ENCODE measurements around the gene GSTK1.
"Not testable (repeated sequence)": the region's sequence is repeated elsewhere in the genome, so short reads cannot be mapped to it uniquely, and the experiment has no call there.

GSTK1 gene

DNA sequence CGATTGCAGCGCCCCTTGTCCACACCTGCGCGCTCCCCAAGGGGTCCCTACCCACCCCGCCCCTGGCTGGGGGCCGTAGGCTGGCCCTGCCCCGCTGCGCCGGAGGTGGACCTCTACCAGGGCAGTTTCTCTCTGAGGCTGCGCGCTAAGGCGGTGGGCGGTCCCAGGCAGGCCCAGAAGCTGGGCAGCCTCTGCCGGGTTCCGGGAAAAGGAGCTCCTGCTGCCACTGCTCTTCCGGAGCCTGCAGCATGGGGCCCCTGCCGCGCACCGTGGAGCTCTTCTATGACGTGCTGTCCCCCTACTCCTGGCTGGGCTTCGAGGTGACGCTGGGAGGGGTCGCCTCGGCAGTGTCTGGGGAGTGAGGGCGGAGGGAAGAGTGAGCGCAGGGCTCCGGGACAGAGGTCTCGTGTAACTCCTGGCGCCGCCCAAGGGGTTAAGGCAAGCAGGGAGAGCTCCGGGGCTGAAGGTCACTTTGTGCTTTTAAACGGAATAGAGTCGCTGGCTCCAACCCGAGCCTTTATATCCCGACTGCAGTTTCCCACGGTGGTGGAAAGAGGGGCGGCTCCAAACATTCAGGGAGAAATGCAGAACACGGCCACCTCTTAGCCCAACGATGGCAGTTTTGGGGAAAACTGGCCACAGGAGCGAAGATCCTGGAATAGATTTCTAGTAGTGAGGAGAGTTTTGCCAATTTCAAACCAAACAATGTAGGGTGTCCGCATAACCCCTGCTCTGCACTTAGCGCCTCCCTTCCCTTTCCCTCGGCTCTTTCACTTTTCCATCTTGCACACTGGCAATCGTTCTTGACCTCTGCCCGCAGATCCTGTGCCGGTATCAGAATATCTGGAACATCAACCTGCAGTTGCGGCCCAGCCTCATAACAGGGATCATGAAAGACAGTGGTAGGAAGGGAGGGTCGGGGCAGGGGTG, at the start of gene GSTK1:
GSTK1 (plus strand) TSS at position 176 of the 930 bp plus-strand sequence; CDS start at position 249, 73 bp downstream.
- DNase-seq: peak; percentile 81

- not testable (repeated sequence) for DNase-seq
These were observed 49.8 kb upstream of the GSTK1 start for GRCh38 chr7:143213478-143213877.

- DNase-seq: peak; percentile 36
These were observed 48.2 kb upstream of the GSTK1 start for GRCh38 chr7:143214789-143215679.

GRCh38 chr7:143216151-143216550, 47.1 kb upstream of the GSTK1 start:
- no peak for DNase-seq

GRCh38 chr7:143216686-143217085, 46.6 kb upstream of the GSTK1 start:
- DNase-seq: no peak

DNA sequence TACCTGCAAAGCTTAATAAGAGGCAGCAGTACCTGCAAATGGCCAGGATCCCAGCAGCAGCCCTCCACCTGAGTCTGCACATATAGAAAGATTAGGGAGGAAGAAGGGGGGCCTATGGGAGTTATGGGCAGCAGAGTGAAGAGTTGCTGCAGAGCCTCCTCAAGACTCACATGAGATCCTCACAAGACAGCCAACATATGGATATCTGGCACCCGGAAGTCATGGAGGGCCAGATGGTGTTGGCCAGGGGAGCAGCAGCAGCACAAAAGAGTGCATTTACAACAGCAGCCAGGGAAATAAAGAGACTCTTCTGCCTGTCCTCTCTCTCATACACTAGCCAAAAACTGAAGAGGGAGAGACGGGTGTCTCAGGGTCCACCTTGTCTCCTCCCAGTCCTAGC, 45.4 kb upstream of the GSTK1 start:
- no peak for DNase-seq

GRCh38 chr7:143221286-143221685, 42.0 kb upstream of the GSTK1 start:
- no peak for DNase-seq

GRCh38 chr7:143221737-143222136, 41.5 kb upstream of the GSTK1 start, which contains the start of gene TAS2R40:
TAS2R40 (plus strand) TSS chr7:143222037; CDS start chr7:143222079, 42 bp downstream.
- no peak for DNase-seq

DNA sequence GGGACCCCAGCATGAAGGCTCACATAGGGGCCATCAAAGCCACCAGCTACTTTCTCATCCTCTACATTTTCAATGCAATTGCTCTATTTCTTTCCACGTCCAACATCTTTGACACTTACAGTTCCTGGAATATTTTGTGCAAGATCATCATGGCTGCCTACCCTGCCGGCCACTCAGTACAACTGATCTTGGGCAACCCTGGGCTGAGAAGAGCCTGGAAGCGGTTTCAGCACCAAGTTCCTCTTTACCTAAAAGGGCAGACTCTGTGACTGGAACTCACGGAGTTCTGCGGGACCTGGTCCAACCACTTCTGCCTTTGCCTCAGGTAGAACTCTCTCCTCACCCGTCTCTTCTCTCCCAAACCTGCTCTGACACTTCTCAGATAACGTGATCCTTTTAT, 40.5 kb upstream of the GSTK1 start:
- no peak for DNase-seq

DNA sequence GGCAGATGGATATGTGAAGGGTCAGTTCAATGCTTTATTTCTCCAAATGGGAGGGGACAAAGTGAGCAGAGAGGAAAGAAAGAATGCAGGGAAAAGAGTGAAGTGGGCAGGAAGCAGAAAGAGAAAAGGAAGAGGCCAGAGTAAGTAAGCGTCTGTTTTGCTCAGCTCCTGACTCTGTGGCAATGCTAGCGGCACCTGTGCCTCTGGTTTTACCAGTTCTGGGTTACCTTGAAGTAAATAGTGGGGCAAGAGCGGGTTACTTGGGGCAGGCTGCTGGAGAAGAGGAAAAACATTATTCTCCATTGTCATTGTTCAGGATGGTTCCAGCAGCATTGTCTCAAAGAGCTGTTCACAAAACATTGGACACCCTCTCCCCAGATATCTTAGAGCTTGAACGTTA, 39.5 kb upstream of the GSTK1 start:
- DNase-seq: no peak

DNA sequence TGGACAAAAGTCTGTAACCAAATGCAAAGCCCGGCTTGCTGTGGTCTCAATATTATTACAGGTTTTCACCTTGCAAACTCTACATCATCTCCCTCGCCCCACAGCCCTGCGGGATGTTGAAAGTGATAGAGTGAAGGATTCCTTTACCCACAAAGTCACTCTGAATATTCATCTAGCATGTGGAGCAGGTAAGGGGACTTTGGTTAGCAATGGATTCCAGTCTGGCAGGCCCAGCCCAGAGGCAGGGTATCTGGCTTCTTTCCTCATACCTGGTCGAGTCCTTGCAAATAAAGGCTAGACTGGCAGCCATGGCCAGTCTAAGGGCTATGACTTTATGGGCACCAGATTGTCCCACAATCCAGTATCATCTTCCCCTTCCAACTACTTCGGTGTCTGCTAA, 38.2 kb upstream of the GSTK1 start:
- DNase-seq: no peak

- no peak for DNase-seq
These were observed 35.4 kb upstream of the GSTK1 start for GRCh38 chr7:143227806-143228205.

DNA sequence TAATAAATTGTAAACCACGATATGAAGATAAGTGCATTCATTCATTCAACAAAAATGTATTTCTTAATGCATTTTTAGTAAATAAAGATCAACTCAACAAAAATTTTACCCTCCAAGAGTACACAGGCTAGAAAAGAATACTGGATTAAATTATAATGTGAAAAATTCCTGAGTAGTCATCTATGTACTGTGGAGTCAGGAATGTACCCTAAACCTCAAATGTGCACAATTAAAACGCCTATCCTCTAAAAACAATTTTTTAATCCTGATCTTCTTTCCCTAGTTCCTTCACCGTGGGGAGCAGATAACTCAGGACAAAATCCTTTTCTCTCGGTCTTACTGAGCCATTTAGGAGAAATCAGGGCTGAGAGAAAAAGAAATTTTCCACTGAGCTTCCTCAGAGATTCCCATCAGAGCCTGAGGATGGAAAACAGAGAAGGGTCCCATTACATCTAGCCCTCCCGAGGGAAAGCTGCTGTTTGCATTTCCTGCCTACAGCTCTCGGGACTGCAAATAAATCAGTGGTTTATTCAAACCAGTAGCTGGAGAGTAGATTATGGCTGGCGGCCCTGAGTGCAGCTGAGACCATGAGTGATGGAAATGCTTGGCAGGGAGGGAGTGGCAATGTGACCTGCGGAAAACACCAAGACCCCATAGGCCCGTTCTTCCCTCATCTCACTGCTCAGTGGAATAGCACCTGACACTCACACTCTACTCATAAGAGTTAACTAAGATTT, 34.0 kb upstream of the GSTK1 start:
- no peak for DNase-seq

DNA sequence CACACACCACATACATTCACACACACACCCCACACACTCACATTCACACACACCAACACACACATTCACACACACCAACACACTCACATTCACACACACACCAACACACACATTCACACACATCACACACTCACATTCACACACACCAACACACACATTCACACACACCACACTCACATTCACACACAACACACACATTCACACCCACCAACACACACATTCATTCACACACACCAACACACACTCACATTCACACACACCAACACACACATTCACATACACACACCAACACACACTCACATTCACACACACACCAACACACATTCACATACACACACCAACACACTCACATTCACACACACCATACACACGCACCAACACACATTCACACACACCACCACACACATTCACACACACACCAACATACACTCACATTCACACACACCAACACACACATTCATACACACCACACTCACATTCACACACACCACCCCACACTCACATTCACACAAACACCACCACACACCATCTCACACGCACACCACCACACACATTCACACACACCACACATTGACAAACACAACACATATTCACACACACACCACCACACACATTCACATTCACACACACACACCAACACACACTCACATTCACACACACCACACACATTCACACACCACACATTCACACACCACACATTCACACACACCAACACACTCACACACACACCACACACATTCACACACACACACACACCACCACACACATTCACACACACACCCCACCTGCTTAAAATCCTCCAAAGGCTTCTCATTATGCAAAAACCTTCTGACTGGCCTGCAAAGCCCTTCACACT, 32.4 kb upstream of the GSTK1 start:
- no peak for DNase-seq

DNA sequence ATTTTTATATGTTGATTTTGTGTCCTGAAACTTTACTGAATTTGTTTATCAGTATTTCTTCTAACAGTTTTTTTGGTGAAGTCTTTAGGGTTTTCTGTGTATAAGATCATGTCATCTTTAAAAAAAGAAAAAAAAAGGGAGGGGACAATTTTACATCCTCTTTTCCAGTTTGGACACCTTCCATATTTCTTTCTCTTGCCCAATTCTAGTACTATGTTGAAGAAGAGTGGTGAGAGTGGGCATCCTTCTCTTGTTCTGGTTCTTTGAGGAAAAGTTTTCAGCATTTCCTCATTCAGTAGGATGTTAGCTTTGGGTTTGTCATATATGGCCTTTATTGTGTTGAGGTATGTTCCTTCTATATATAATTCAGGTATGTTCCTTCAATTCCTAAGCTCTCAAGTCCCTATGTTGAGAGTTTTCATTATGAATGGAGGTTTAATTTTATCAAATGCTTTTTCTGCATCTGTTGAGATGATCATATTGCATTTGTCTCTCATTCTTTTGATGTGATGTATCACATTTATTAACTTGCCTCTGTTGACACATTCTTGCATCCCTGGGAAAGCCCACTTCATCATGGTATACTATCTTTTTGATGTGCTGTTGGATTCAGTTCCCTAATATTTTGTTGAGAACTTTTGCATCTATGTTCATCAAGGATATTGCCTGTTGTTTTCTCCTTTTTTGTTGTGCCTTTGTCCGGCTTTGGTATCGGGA, 29.3 kb upstream of the GSTK1 start:
- DNase-seq: no peak

- no peak for DNase-seq
These were observed 28.7 kb upstream of the GSTK1 start for GRCh38 chr7:143234533-143234875.

DNA sequence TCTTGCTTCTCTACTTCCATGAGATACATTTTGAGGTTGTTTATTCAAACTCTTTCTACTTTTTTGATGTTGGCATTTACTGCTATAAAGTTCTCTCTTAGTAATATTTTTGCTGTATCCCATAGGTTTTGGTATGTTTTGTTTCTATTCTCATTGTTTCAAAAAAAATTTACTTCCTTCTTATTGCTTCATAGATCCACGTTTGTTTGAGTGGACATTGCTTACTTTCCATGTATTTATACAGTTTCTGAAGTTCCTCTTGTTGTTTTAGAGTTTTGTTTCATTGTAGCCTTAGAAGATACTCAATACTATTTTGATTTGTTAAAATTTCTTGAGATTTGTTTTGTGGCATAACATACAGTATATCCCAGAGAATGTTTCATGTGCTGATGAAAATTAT, 27.7 kb upstream of the GSTK1 start:
- no peak for DNase-seq

DNA sequence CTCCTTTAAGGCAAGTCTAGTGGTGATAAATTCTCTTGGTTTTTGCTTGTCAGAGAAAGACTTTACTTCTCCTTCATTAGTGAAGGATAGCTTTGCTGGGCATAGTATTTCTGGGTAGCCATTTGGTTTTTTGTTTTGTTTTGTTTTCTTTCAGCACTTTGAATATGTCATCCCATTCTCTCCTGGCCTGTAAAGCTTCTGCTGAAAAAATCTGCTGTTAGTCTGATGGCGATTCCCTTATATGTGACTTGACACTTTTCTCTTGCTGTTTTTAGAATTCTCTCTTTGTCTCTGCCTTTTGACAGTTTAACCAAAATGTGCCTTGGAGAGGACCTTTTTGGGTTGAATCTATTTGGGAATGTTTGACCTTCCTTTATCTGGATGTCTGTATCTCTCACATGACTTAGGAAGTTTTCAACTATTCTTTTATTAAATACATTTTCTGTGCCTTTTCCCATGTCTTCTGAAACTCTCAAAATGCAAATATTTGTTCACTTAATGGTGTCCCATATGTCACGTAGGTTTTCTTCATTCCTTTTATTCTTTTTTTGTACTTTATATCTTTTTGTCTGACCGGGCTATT, 26.7 kb upstream of the GSTK1 start:
- DNase-seq: no peak

DNA sequence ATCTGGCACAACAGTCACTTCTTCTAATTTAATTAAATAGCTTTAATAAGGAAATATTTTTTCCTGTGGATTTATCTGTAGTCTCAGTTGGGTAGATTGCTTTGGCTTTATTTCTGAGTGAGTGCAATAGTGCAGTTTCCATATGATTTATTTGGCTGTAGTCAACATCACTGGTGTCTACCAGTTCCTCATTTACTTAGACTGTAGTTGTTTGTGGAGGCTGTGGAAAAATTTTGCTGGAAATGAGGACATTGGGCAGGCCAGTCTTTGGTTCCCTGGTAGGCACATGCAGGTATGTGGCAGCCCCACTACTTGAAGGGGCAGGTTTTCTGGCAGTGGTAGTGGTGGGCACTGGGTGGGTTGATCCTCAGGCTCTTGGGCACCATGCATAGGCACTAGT, 25.9 kb upstream of the GSTK1 start:
- no peak for DNase-seq

DNA sequence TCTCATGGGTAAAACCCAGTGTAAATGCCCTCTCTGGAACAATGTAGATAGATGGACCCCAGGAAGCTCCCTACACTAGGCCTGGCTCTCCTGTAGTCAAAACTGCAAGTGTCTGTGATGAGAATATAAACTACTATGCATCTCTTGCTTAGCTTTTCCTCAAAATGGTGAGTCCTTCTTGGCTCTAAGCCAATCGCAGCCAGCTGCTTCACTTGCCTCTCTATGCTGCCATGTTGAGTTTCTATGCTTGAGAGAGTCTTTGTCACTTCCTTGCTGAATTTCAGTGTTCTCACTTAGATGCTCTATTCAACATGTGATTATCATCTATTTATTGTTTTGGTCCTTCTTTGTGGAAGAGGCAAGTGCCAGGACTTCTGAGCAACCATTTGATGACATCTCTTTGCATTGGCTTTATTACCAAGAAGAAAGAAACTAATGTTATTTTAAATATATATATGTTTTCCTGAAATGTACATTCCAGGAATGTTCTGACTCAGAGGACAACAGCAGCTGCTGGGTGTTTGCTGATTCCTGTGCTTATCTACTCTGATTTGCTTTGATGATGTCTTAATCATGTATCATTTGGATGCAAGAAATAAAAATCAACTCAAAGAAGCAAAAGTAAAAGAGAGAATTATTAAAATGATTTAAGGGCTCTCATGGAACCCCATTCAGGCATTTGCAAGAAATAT, 24.8 kb upstream of the GSTK1 start:
- no peak for DNase-seq
